HEK293 (cell line): ENCODE data around the gene MAP3K14.
A peak's percentile ranks its signal among the peaks of the same experiment; 100 is the strongest.

Source experiments
- HOXA7 ChIP-seq: sonication (generic); formaldehyde crosslinking; IDR thresholded peaks from 2 replicates; pipeline ENCODE4 v1.8.1; 2022; ENCODE audit warnings: missing genetic modification reagents, borderline replicate concordance
- KLF1 ChIP-seq: fragments of 450-650 bp; formaldehyde crosslinking; IDR thresholded peaks from 2 replicates; pipeline ENCODE4 v1.5.1; 2016; ENCODE audit warnings: missing biosample characterization, missing genetic modification characterization
- RBAK ChIP-seq: fragments of 450-650 bp; formaldehyde crosslinking; IDR thresholded peaks from 2 replicates; pipeline ENCODE4 v1.5.1; 2016; ENCODE audit warnings: missing biosample characterization, missing genetic modification characterization
- SALL2 ChIP-seq: fragments of 450-650 bp; formaldehyde crosslinking; IDR thresholded peaks from 2 replicates; pipeline ENCODE4 v1.5.0; 2017; ENCODE audit warnings: missing biosample characterization, mild to moderate bottlenecking, missing genetic modification characterization, borderline replicate concordance
- SCRT2 ChIP-seq: fragments of 450-650 bp; formaldehyde crosslinking; IDR thresholded peaks from 2 replicates; pipeline ENCODE4 v1.5.1; 2016; ENCODE audit warnings: missing biosample characterization, missing genetic modification characterization
- ZBTB21 ChIP-seq: fragments of 450-650 bp; formaldehyde crosslinking; IDR thresholded peaks from 2 replicates; pipeline ENCODE4 v1.5.1; 2017; ENCODE audit warnings: missing biosample characterization, missing genetic modification characterization
- ZFP3 ChIP-seq: fragments of 450-650 bp; formaldehyde crosslinking; IDR thresholded peaks from 2 replicates; pipeline ENCODE4 v1.5.1; 2016; ENCODE audit warnings: low read depth, missing biosample characterization, missing genetic modification characterization
- ZNF133 ChIP-seq: fragments of 450-650 bp; formaldehyde crosslinking; IDR thresholded peaks from 2 replicates; pipeline ENCODE4 v1.5.1; 2016; ENCODE audit warnings: missing biosample characterization, missing genetic modification characterization
- ZNF239 ChIP-seq: fragments of 450-650 bp; formaldehyde crosslinking; IDR thresholded peaks from 2 replicates; pipeline ENCODE4 v1.5.1; 2016; ENCODE audit warnings: missing biosample characterization, missing genetic modification characterization
- ZNF266 ChIP-seq: fragments of 450-650 bp; formaldehyde crosslinking; IDR thresholded peaks from 2 replicates; pipeline ENCODE4 v1.5.1; 2016; ENCODE audit warnings: missing biosample characterization, missing genetic modification characterization, low read depth
- ZNF302 ChIP-seq: fragments of 450-650 bp; formaldehyde crosslinking; IDR thresholded peaks from 2 replicates; pipeline ENCODE4 v1.5.1; 2016; ENCODE audit warnings: missing biosample characterization, missing genetic modification characterization, low read depth
- ZNF335 ChIP-seq: fragments of 450-650 bp; formaldehyde crosslinking; conservative IDR thresholded peaks from 2 replicates; pipeline ENCODE4 v1.5.1; 2016; ENCODE audit warnings: missing biosample characterization, missing genetic modification characterization
- ZNF341 ChIP-seq: fragments of 450-650 bp; formaldehyde crosslinking; IDR thresholded peaks from 2 replicates; pipeline ENCODE4; 2016; ENCODE audit warnings: low read depth, missing biosample characterization, missing genetic modification characterization
- ZNF366 ChIP-seq: fragments of 450-650 bp; formaldehyde crosslinking; conservative IDR thresholded peaks from 2 replicates; pipeline ENCODE4 v1.5.1; 2016; ENCODE audit warnings: missing biosample characterization, missing genetic modification characterization
- ZNF423 ChIP-seq: fragments of 450-650 bp; formaldehyde crosslinking; IDR thresholded peaks from 2 replicates; pipeline ENCODE4 v1.5.1; 2016; ENCODE audit warnings: missing biosample characterization, missing genetic modification characterization
- ZNF426 ChIP-seq: fragments of 450-650 bp; formaldehyde crosslinking; IDR thresholded peaks from 2 replicates; pipeline ENCODE4 v1.5.1; 2017; ENCODE audit warnings: missing biosample characterization, missing genetic modification characterization, mild to moderate bottlenecking, inconsistent platforms, moderate library complexity
- ZNF433 ChIP-seq: fragments of 450-650 bp; formaldehyde crosslinking; IDR thresholded peaks from 2 replicates; pipeline ENCODE4 v1.5.1; 2016; ENCODE audit warnings: missing biosample characterization, missing genetic modification characterization, low read depth
- ZNF473 ChIP-seq: fragments of 450-650 bp; formaldehyde crosslinking; IDR thresholded peaks from 2 replicates; pipeline ENCODE4 v1.5.1; 2017; ENCODE audit warnings: missing biosample characterization, missing genetic modification characterization
- ZNF514 ChIP-seq: fragments of 450-650 bp; formaldehyde crosslinking; IDR thresholded peaks from 2 replicates; pipeline ENCODE4 v1.5.1; 2016; ENCODE audit warnings: missing biosample characterization, missing genetic modification characterization
- ZNF561 ChIP-seq: fragments of 450-650 bp; IDR thresholded peaks from 2 replicates; pipeline ENCODE4 v1.5.1; 2018; ENCODE audit warnings: missing biosample characterization, missing genetic modification characterization, borderline replicate concordance
- ZNF571 ChIP-seq: fragments of 450-650 bp; formaldehyde crosslinking; IDR thresholded peaks from 2 replicates; pipeline ENCODE4 v1.5.0; 2017; ENCODE audit warnings: missing biosample characterization, missing genetic modification characterization
- ZNF621 ChIP-seq: fragments of 450-650 bp; formaldehyde crosslinking; IDR thresholded peaks from 2 replicates; pipeline ENCODE4 v1.5.1; 2017; ENCODE audit warnings: missing biosample characterization, missing genetic modification characterization
- ZNF677 ChIP-seq: fragments of 450-650 bp; IDR thresholded peaks from 2 replicates; pipeline ENCODE4 v1.5.0; 2018; ENCODE audit warnings: missing biosample characterization, mild to moderate bottlenecking, missing genetic modification characterization, moderate library complexity
- ZNF707 ChIP-seq: fragments of 450-650 bp; formaldehyde crosslinking; IDR thresholded peaks from 2 replicates; pipeline ENCODE4 v1.5.1; 2016; ENCODE audit warnings: missing biosample characterization, missing genetic modification characterization
- ZNF768 ChIP-seq: fragments of 450-650 bp; formaldehyde crosslinking; IDR thresholded peaks from 2 replicates; pipeline ENCODE4 v1.5.1; 2018; ENCODE audit warnings: missing biosample characterization, mild to moderate bottlenecking, missing genetic modification characterization
- ZNF776 ChIP-seq: fragments of 450-650 bp; formaldehyde crosslinking; IDR thresholded peaks from 2 replicates; pipeline ENCODE4 v1.5.0; 2017; ENCODE audit warnings: missing biosample characterization, missing genetic modification characterization, borderline replicate concordance
- ZNF777 ChIP-seq: fragments of 450-650 bp; formaldehyde crosslinking; IDR thresholded peaks from 2 replicates; pipeline ENCODE4 v1.5.1; 2017; ENCODE audit warnings: missing biosample characterization, missing genetic modification characterization, borderline replicate concordance
- ZNF792 ChIP-seq: fragments of 450-650 bp; formaldehyde crosslinking; IDR thresholded peaks from 2 replicates; pipeline ENCODE4 v1.5.1; 2016; ENCODE audit warnings: missing biosample characterization, missing genetic modification characterization
- ZNF843 ChIP-seq: fragments of 450-650 bp; formaldehyde crosslinking; IDR thresholded peaks from 2 replicates; pipeline ENCODE4 v1.5.1; 2016; ENCODE audit warnings: missing biosample characterization, missing genetic modification characterization
- ZSCAN16 ChIP-seq: fragments of 450-650 bp; formaldehyde crosslinking; IDR thresholded peaks from 2 replicates; pipeline ENCODE4 v1.5.1; 2016; ENCODE audit warnings: missing biosample characterization, missing genetic modification characterization
- ZXDB ChIP-seq: fragments of 450-650 bp; formaldehyde crosslinking; IDR thresholded peaks from 2 replicates; pipeline ENCODE4 v1.5.1; 2016; ENCODE audit warnings: missing biosample characterization, missing genetic modification characterization
- TF ChIP-seq, protein P1 (sequence below): fragments of 450-650 bp; formaldehyde crosslinking; IDR thresholded peaks from 2 replicates; pipeline ENCODE4 v1.5.1; 2016; ENCODE audit warnings: missing biosample characterization, missing genetic modification characterization
- TF ChIP-seq, protein P2 (sequence below): fragments of 450-650 bp; formaldehyde crosslinking; IDR thresholded peaks from 2 replicates; pipeline ENCODE4 v1.5.1; 2016; ENCODE audit warnings: missing biosample characterization, missing genetic modification characterization, low read depth
- TF ChIP-seq, protein P3 (sequence below): fragments of 450-650 bp; IDR thresholded peaks from 2 replicates; pipeline ENCODE4 v1.5.1; 2018; ENCODE audit warnings: missing biosample characterization, mild to moderate bottlenecking, missing genetic modification characterization
- TF ChIP-seq, protein P4 (sequence below): fragments of 450-650 bp; formaldehyde crosslinking; IDR thresholded peaks from 2 replicates; pipeline ENCODE4 v1.5.1; 2016; ENCODE audit warnings: missing biosample characterization, missing genetic modification characterization

Gene MAP3K14

DNA sequence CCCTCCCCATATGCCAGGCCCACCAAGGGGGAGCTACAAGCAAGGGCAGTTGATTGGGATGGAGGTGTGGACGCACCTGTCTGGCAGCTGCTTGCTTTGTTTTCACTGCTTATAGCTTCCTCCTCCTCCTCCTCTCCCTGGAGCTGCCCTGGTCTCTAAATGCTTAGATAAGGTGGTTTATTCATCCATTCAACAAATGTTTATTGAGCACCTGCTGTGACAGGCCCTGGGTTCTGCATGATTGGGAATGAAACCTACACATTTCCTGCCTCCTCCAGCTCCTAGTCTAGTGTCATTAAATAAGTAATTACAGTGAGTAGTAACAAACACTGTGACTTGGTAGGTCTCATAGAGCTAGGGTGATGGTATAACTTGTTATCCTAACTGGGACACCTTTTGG lies 17.4 kb upstream of the MAP3K14 start (continued):
- TF ChIP-seq ZNF266 = no peak
- peak; percentile 33; the same call in 1 of the 2 replicates for TF ChIP-seq ZNF561 (tag by site-specific recombination)
- TF ChIP-seq ZNF341 (tag by site-specific recombination) = no peak
- no peak for TF ChIP-seq ZNF433
- TF ChIP-seq ZNF677 (tag by site-specific recombination) = no peak
- TF ChIP-seq ZNF473 = no peak
- TF ChIP-seq, protein P1, sequence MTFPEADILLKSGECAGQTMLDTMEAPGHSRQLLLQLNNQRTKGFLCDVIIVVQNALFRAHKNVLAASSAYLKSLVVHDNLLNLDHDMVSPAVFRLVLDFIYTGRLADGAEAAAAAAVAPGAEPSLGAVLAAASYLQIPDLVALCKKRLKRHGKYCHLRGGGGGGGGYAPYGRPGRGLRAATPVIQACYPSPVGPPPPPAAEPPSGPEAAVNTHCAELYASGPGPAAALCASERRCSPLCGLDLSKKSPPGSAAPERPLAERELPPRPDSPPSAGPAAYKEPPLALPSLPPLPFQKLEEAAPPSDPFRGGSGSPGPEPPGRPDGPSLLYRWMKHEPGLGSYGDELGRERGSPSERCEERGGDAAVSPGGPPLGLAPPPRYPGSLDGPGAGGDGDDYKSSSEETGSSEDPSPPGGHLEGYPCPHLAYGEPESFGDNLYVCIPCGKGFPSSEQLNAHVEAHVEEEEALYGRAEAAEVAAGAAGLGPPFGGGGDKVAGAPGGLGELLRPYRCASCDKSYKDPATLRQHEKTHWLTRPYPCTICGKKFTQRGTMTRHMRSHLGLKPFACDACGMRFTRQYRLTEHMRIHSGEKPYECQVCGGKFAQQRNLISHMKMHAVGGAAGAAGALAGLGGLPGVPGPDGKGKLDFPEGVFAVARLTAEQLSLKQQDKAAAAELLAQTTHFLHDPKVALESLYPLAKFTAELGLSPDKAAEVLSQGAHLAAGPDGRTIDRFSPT = no peak
- no peak for TF ChIP-seq ZNF776 (tag by site-specific recombination)
- TF ChIP-seq ZFP3 (tag by site-specific recombination) = no peak
- no peak for TF ChIP-seq ZNF707
- TF ChIP-seq ZNF777 = no peak
- no peak for TF ChIP-seq ZNF335
- TF ChIP-seq, protein P2, sequence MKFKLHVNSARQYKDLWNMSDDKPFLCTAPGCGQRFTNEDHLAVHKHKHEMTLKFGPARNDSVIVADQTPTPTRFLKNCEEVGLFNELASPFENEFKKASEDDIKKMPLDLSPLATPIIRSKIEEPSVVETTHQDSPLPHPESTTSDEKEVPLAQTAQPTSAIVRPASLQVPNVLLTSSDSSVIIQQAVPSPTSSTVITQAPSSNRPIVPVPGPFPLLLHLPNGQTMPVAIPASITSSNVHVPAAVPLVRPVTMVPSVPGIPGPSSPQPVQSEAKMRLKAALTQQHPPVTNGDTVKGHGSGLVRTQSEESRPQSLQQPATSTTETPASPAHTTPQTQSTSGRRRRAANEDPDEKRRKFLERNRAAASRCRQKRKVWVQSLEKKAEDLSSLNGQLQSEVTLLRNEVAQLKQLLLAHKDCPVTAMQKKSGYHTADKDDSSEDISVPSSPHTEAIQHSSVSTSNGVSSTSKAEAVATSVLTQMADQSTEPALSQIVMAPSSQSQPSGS (tag by site-specific recombination) = no peak
- no peak for TF ChIP-seq ZNF571 (tag by site-specific recombination)
- TF ChIP-seq, protein P3, sequence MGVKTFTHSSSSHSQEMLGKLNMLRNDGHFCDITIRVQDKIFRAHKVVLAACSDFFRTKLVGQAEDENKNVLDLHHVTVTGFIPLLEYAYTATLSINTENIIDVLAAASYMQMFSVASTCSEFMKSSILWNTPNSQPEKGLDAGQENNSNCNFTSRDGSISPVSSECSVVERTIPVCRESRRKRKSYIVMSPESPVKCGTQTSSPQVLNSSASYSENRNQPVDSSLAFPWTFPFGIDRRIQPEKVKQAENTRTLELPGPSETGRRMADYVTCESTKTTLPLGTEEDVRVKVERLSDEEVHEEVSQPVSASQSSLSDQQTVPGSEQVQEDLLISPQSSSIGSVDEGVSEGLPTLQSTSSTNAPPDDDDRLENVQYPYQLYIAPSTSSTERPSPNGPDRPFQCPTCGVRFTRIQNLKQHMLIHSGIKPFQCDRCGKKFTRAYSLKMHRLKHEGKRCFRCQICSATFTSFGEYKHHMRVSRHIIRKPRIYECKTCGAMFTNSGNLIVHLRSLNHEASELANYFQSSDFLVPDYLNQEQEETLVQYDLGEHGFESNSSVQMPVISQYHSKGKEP (tag by site-specific recombination) = peak; percentile 94
- TF ChIP-seq ZNF366 (tag by site-specific recombination) = no peak
- TF ChIP-seq ZNF239 (tag by site-specific recombination) = no peak
- peak; percentile 39; the same call in 1 of the 2 replicates for TF ChIP-seq SCRT2 (tag by site-specific recombination)
- no peak for TF ChIP-seq ZNF768 (tag by site-specific recombination)
- no peak for TF ChIP-seq ZNF792
- TF ChIP-seq SALL2 (tag by site-specific recombination) = no peak
- no peak; the same call in 1 of the 2 replicates for TF ChIP-seq ZNF423
- TF ChIP-seq ZBTB21 (tag by site-specific recombination) = 0 out of 2 replicates have a peak, but pooled peaks have one; percentile 27
- TF ChIP-seq HOXA7 (CRISPR knock-in tag) = no peak
- TF ChIP-seq ZNF133 = no peak
- TF ChIP-seq ZNF302 = no peak
- TF ChIP-seq KLF1 = no peak
- TF ChIP-seq, protein P4, sequence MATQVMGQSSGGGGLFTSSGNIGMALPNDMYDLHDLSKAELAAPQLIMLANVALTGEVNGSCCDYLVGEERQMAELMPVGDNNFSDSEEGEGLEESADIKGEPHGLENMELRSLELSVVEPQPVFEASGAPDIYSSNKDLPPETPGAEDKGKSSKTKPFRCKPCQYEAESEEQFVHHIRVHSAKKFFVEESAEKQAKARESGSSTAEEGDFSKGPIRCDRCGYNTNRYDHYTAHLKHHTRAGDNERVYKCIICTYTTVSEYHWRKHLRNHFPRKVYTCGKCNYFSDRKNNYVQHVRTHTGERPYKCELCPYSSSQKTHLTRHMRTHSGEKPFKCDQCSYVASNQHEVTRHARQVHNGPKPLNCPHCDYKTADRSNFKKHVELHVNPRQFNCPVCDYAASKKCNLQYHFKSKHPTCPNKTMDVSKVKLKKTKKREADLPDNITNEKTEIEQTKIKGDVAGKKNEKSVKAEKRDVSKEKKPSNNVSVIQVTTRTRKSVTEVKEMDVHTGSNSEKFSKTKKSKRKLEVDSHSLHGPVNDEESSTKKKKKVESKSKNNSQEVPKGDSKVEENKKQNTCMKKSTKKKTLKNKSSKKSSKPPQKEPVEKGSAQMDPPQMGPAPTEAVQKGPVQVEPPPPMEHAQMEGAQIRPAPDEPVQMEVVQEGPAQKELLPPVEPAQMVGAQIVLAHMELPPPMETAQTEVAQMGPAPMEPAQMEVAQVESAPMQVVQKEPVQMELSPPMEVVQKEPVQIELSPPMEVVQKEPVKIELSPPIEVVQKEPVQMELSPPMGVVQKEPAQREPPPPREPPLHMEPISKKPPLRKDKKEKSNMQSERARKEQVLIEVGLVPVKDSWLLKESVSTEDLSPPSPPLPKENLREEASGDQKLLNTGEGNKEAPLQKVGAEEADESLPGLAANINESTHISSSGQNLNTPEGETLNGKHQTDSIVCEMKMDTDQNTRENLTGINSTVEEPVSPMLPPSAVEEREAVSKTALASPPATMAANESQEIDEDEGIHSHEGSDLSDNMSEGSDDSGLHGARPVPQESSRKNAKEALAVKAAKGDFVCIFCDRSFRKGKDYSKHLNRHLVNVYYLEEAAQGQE (tag by site-specific recombination) = no peak
- no peak for TF ChIP-seq ZNF843
- peak; percentile 36; the same call in 1 of the 2 replicates for TF ChIP-seq ZXDB (tag by site-specific recombination)
- TF ChIP-seq ZSCAN16 (tag by site-specific recombination) = 0 out of 2 replicates have a peak, but pooled peaks have one; percentile 66
- TF ChIP-seq ZNF514 (tag by site-specific recombination) = no peak
- TF ChIP-seq ZNF621 (tag by site-specific recombination) = no peak
- TF ChIP-seq RBAK (tag by site-specific recombination) = no peak
- TF ChIP-seq ZNF426 (tag by site-specific recombination) = no peak
